Measurements from ENCODE around the gene CCDC63. TPM values are rescaled to one million over a fixed set of nuclear protein-coding genes. Genes with fewer than 3 reads are reported as not detected.

Gene CCDC63
- total and polyA plus RNA-seq, 3 donors from 2014 or later, result 9.0 to 42.4 (median 12.4) TPM

GRCh38 chr12:110807640-110808039 lies 39.1 kb upstream of the CCDC63 start:
- DNase-seq, result peak; percentile 30
- H3K27me3 ChIP-seq, result no peaks in the 10 kb centered on the region
- TF ChIP-seq CTCF (IDR thresholded peaks at IDR 0.05), result no peak
- TF ChIP-seq POLR2A (IDR thresholded peaks at IDR 0.05), result no peak
- intact Hi-C loops (cut with DNase I; ENCODE audit: low total_unique reads), result no loop called here
- no peaks in the 10 kb centered on the region for H3K36me3 ChIP-seq (ENCODE audit: low read depth, missing control alignments)
- H3K4me1 ChIP-seq, result no peaks in the 10 kb centered on the region
- whole genome bisulfite sequencing, 2 donors, result 67 to 75% methylated on average over 5 to 7 of the region's 7 CpGs
- H3K4me3 ChIP-seq, result peak overlapping the region in 1 of 2 donors; percentile 15
- H3K27ac ChIP-seq, result no peak overlapping the region
- no peaks in the 10 kb centered on the region for H3K9me3 ChIP-seq

GRCh38 chr12:110809149-110809548 lies 37.6 kb upstream of the CCDC63 start:
- TF ChIP-seq CTCF (IDR thresholded peaks at IDR 0.05), result no peak
- TF ChIP-seq POLR2A (IDR thresholded peaks at IDR 0.05), result no peak
- Histone ChIP-seq H3K4me1 (no peaks in the 10 kb centered on the region), H3K36me3 (ENCODE audit: low read depth, missing control alignments) (no peaks in the 10 kb centered on the region), H3K4me3 (no peak overlapping the region), H3K27me3 (no peaks in the 10 kb centered on the region), H3K9me3 (no peaks in the 10 kb centered on the region), H3K27ac (no peak overlapping the region)
- DNase-seq, result no peak
- intact Hi-C loops (cut with DNase I; ENCODE audit: low total_unique reads), result no loop called here
- 74 to 79% methylated on average over 1 of the region's 1 CpG for WGBS, 2 donors

- no peaks in the 10 kb centered on the region for H3K4me1 ChIP-seq
- H3K4me3 ChIP-seq, result no peak overlapping the region
- TF ChIP-seq CTCF (IDR thresholded peaks at IDR 0.05) (no peak), POLR2A (IDR thresholded peaks at IDR 0.05) (no peak)
- 88 to 92% methylated on average over 6 of the region's 6 CpGs for WGBS, 2 donors
- H3K36me3 ChIP-seq (ENCODE audit: low read depth, missing control alignments), result no peaks in the 10 kb centered on the region
- H3K9me3 ChIP-seq, result no peaks in the 10 kb centered on the region
- intact Hi-C loops (cut with DNase I; ENCODE audit: low total_unique reads), result no loop called here
- DNase-seq, result no peak
- no peak overlapping the region for H3K27ac ChIP-seq
- no peaks in the 10 kb centered on the region for H3K27me3 ChIP-seq
Observed at GRCh38 chr12:110811972-110812371, 34.8 kb upstream of the CCDC63 start.

- no peaks in the 10 kb centered on the region for H3K9me3 ChIP-seq
- H3K27me3 ChIP-seq, result no peaks in the 10 kb centered on the region
- H3K4me1 ChIP-seq, result no peaks in the 10 kb centered on the region
- intact Hi-C loops (cut with DNase I; ENCODE audit: low total_unique reads), result no loop called here
- no peak overlapping the region for H3K4me3 ChIP-seq
- no peak for TF ChIP-seq CTCF (IDR thresholded peaks at IDR 0.05)
- TF ChIP-seq POLR2A (IDR thresholded peaks at IDR 0.05), result no peak
- H3K36me3 ChIP-seq (ENCODE audit: low read depth, missing control alignments), result no peaks in the 10 kb centered on the region
- no peak overlapping the region for H3K27ac ChIP-seq
- no peak for DNase-seq
- WGBS, 2 donors, result 39 to 54% methylated on average over 8 of the region's 8 CpGs
Observed at GRCh38 chr12:110813285-110813684, 33.5 kb upstream of the CCDC63 start.

- H3K27ac ChIP-seq, result no peak overlapping the region
- no peaks in the 10 kb centered on the region for H3K4me1 ChIP-seq
- H3K36me3 ChIP-seq (ENCODE audit: low read depth, missing control alignments), result no peaks in the 10 kb centered on the region
- no peak overlapping the region for H3K4me3 ChIP-seq
- no peaks in the 10 kb centered on the region for H3K27me3 ChIP-seq
- no peak for TF ChIP-seq POLR2A (IDR thresholded peaks at IDR 0.05)
- TF ChIP-seq CTCF (IDR thresholded peaks at IDR 0.05), result no peak
- no peak for DNase-seq
- H3K9me3 ChIP-seq, result no peaks in the 10 kb centered on the region
- WGBS, 2 donors, result 83 to 84% methylated on average over 2 of the region's 2 CpGs
- intact Hi-C loops (cut with DNase I; ENCODE audit: low total_unique reads), result no loop called here
Observed at GRCh38 chr12:110813756-110814155, 33.0 kb upstream of the CCDC63 start.
